SK-N-SH treated with all-trans-retinoic acid at 6 μM for 48 hours (cell line): Measurements from ENCODE around the gene CD46.

ENCODE experiments used
- ATAC-seq: fragments of 200-7000 bp; cut with Tn5 transposase; 3 replicates; pipeline ENCODE4 v1.9.1; 2020; ENCODE audit warnings: mild to moderate bottlenecking, moderate library complexity
- ARNTL ChIP-seq: fragments of 450-650 bp; formaldehyde crosslinking; IDR thresholded peaks from 2 replicates; pipeline ENCODE4 v1.5.0; 2020; ENCODE audit warnings: low read depth, mild to moderate bottlenecking, moderate library complexity, borderline replicate concordance
- BACH2 ChIP-seq: fragments of 250-450 bp; sonication (Bioruptor Pico); IDR thresholded peaks from 2 replicates; pipeline ENCODE4 v1.9.0; 2021; ENCODE audit warnings: mild to moderate bottlenecking, borderline replicate concordance
- CREB5 ChIP-seq: fragments of 250-450 bp; sonication (Bioruptor Pico); IDR thresholded peaks from 2 replicates; pipeline ENCODE4 v1.5.1; 2020; ENCODE audit warnings: low read depth, mild to moderate bottlenecking, moderate library complexity
- CSDC2 ChIP-seq: fragments of 250-450 bp; sonication (Bioruptor Pico); IDR thresholded peaks from 2 replicates; pipeline ENCODE4 v1.5.0; 2020; ENCODE audit warnings: mild to moderate bottlenecking, moderate library complexity
- ESRRG ChIP-seq: fragments of 250-450 bp; sonication (Bioruptor Pico); IDR thresholded peaks from 2 replicates; pipeline ENCODE4 v1.6.1; 2021; ENCODE audit warnings: mild to moderate bottlenecking
- GLIS3 ChIP-seq: fragments of 250-450 bp; sonication (Bioruptor Pico); IDR thresholded peaks from 2 replicates; pipeline ENCODE4 v1.5.0; 2020; ENCODE audit warnings: mild to moderate bottlenecking, moderate library complexity
- ISL1 ChIP-seq: fragments of 250-450 bp; sonication (Bioruptor Pico); IDR thresholded peaks from 2 replicates; pipeline ENCODE4 v2.1.2; 2022; ENCODE audit warnings: mild to moderate bottlenecking, moderate library complexity
- OSR1 ChIP-seq: fragments of 250-450 bp; sonication (Bioruptor Pico); IDR thresholded peaks from 2 replicates; pipeline ENCODE4 v1.8.0; 2022; ENCODE audit warnings: moderate library complexity, mild to moderate bottlenecking, inconsistent platforms
- PATZ1 ChIP-seq: fragments of 250-450 bp; sonication (Bioruptor Pico); IDR thresholded peaks from 2 replicates; pipeline ENCODE4 v1.8.0; 2020; ENCODE audit warnings: mild to moderate bottlenecking, moderate library complexity, borderline replicate concordance
- POU6F1 ChIP-seq: fragments of 250-450 bp; sonication (Bioruptor Pico); IDR thresholded peaks from 2 replicates; pipeline ENCODE4 v1.8.0; 2021; ENCODE audit warnings: low read depth, mild to moderate bottlenecking, moderate library complexity, borderline replicate concordance
- PPARA ChIP-seq: fragments of 250-450 bp; sonication (Bioruptor Pico); IDR thresholded peaks from 2 replicates; pipeline ENCODE4 v1.5.0; 2020; ENCODE audit warnings: mild to moderate bottlenecking, borderline replicate concordance
- RARB ChIP-seq: fragments of 250-450 bp; sonication (Bioruptor Pico); IDR thresholded peaks from 2 replicates; pipeline ENCODE4 v1.8.0; 2021; ENCODE audit warnings: mild to moderate bottlenecking, moderate library complexity
- SNAI2 ChIP-seq: fragments of 250-450 bp; sonication (Bioruptor Pico); IDR thresholded peaks from 2 replicates; pipeline ENCODE4 v1.5.0; 2020; ENCODE audit warnings: mild to moderate bottlenecking, moderate library complexity
- TCF4 ChIP-seq: fragments of 250-450 bp; sonication (Bioruptor Pico); IDR thresholded peaks from 2 replicates; pipeline ENCODE4 v1.8.0; 2021; ENCODE audit warnings: mild to moderate bottlenecking, moderate library complexity, borderline replicate concordance
- TOX ChIP-seq: fragments of 250-450 bp; sonication (Bioruptor Pico); IDR thresholded peaks from 2 replicates; pipeline ENCODE4 v1.8.0; 2021; ENCODE audit warnings: mild to moderate bottlenecking, moderate library complexity, borderline replicate concordance
- TSHZ2 ChIP-seq: fragments of 250-450 bp; sonication (Bioruptor Pico); IDR thresholded peaks from 2 replicates; pipeline ENCODE4 v1.5.0; 2020; ENCODE audit warnings: mild to moderate bottlenecking, moderate library complexity
- ZC3H10 ChIP-seq: fragments of 250-450 bp; sonication (Bioruptor Pico); IDR thresholded peaks from 2 replicates; pipeline ENCODE4 v1.5.1; 2021; ENCODE audit warnings: mild to moderate bottlenecking, moderate library complexity
- ZFP3 ChIP-seq: fragments of 250-450 bp; sonication (Bioruptor Pico); IDR thresholded peaks from 2 replicates; pipeline ENCODE4 v1.5.0; 2020; ENCODE audit warnings: mild to moderate bottlenecking, moderate library complexity
- ZFP30 ChIP-seq: fragments of 450-650 bp; formaldehyde crosslinking; IDR thresholded peaks from 2 replicates; pipeline ENCODE4 v1.5.0; 2022; ENCODE audit warnings: mild to moderate bottlenecking, moderate library complexity
- ZNF565 ChIP-seq: fragments of 450-650 bp; formaldehyde crosslinking; conservative IDR thresholded peaks from 2 replicates; pipeline ENCODE4 v1.5.0; 2020; ENCODE audit warnings: low read depth, mild to moderate bottlenecking, moderate library complexity
- ZNF70 ChIP-seq: fragments of 450-650 bp; formaldehyde crosslinking; IDR thresholded peaks from 2 replicates; pipeline ENCODE4 v1.5.0; 2020; ENCODE audit warnings: mild to moderate bottlenecking, moderate library complexity
- ZNF8 ChIP-seq: fragments of 450-650 bp; formaldehyde crosslinking; IDR thresholded peaks from 2 replicates; pipeline ENCODE4 v1.5.0; 2020; ENCODE audit warnings: mild to moderate bottlenecking, moderate library complexity

CD46 gene

GRCh38 chr1:207833381-207833780 lies 81.5 kb downstream of the CD46 start:
- no peak for ATAC-seq
- TF ChIP-seq CSDC2 (CRISPR knock-in tag) (no peak), TOX (CRISPR knock-in tag) (no peak), PATZ1 (CRISPR knock-in tag) (no peak), TSHZ2 (CRISPR knock-in tag) (no peak), PPARA (CRISPR knock-in tag) (no peak), OSR1 (CRISPR knock-in tag) (no peak), ESRRG (no peak), ZNF565 (CRISPR knock-in tag) (no peak), ISL1 (CRISPR knock-in tag) (no peak), TCF4 (no peak), CREB5 (CRISPR knock-in tag) (no peak), BACH2 (CRISPR knock-in tag) (no peak), GLIS3 (CRISPR knock-in tag) (no peak), ZFP3 (CRISPR knock-in tag) (no peak), ZC3H10 (CRISPR knock-in tag) (no peak), SNAI2 (CRISPR knock-in tag) (no peak)

GRCh38 chr1:207833956-207834660 lies 82.3 kb downstream of the CD46 start:
- no peak for ATAC-seq
- TF ChIP-seq ZFP3 (CRISPR knock-in tag) (no peak), GLIS3 (CRISPR knock-in tag) (no peak), PATZ1 (CRISPR knock-in tag) (no peak), CREB5 (CRISPR knock-in tag) (no peak), TSHZ2 (CRISPR knock-in tag) (no peak), SNAI2 (CRISPR knock-in tag) (no peak), TCF4 (no peak), ISL1 (CRISPR knock-in tag) (no peak), POU6F1 (CRISPR knock-in tag) (no peak), ZFP30 (CRISPR knock-in tag) (no peak), CSDC2 (CRISPR knock-in tag) (no peak), TOX (CRISPR knock-in tag) (no peak), ZNF565 (CRISPR knock-in tag) (no peak), ZNF70 (CRISPR knock-in tag) (no peak), ESRRG (no peak), OSR1 (CRISPR knock-in tag) (no peak), ARNTL (no peak), RARB (CRISPR knock-in tag) (no peak), BACH2 (CRISPR knock-in tag) (no peak), ZNF8 (no peak)
